SK-N-SH treated with all-trans-retinoic acid at 6 μM for 48 hours (cell line): Measurements from ENCODE around the gene TYK2.
A peak's percentile ranks its signal among the peaks of the same experiment; 100 is the strongest.

Experiments used
- ATAC-seq: fragments of 200-7000 bp; cut with Tn5 transposase; 3 replicates; pipeline ENCODE4 v1.9.1; 2020; ENCODE audit warnings: mild to moderate bottlenecking, moderate library complexity
- ARNTL ChIP-seq: fragments of 450-650 bp; formaldehyde crosslinking; IDR thresholded peaks from 2 replicates; pipeline ENCODE4 v1.5.0; 2020; ENCODE audit warnings: low read depth, mild to moderate bottlenecking, moderate library complexity, borderline replicate concordance
- BACH2 ChIP-seq: fragments of 250-450 bp; sonication (Bioruptor Pico); IDR thresholded peaks from 2 replicates; pipeline ENCODE4 v1.9.0; 2021; ENCODE audit warnings: mild to moderate bottlenecking, borderline replicate concordance
- CREB5 ChIP-seq: fragments of 250-450 bp; sonication (Bioruptor Pico); IDR thresholded peaks from 2 replicates; pipeline ENCODE4 v1.5.1; 2020; ENCODE audit warnings: low read depth, mild to moderate bottlenecking, moderate library complexity
- CSDC2 ChIP-seq: fragments of 250-450 bp; sonication (Bioruptor Pico); IDR thresholded peaks from 2 replicates; pipeline ENCODE4 v1.5.0; 2020; ENCODE audit warnings: mild to moderate bottlenecking, moderate library complexity
- CSRNP3 ChIP-seq: fragments of 250-450 bp; sonication (Bioruptor Pico); IDR thresholded peaks from 2 replicates; pipeline ENCODE4 v1.5.1; 2021; ENCODE audit warnings: mild to moderate bottlenecking, moderate library complexity
- ESRRG ChIP-seq: fragments of 250-450 bp; sonication (Bioruptor Pico); IDR thresholded peaks from 2 replicates; pipeline ENCODE4 v1.6.1; 2021; ENCODE audit warnings: mild to moderate bottlenecking
- GLIS3 ChIP-seq: fragments of 250-450 bp; sonication (Bioruptor Pico); IDR thresholded peaks from 2 replicates; pipeline ENCODE4 v1.5.0; 2020; ENCODE audit warnings: mild to moderate bottlenecking, moderate library complexity
- ISL1 ChIP-seq: fragments of 250-450 bp; sonication (Bioruptor Pico); IDR thresholded peaks from 2 replicates; pipeline ENCODE4 v2.1.2; 2022; ENCODE audit warnings: mild to moderate bottlenecking, moderate library complexity
- OSR1 ChIP-seq: fragments of 250-450 bp; sonication (Bioruptor Pico); IDR thresholded peaks from 2 replicates; pipeline ENCODE4 v1.8.0; 2022; ENCODE audit warnings: moderate library complexity, mild to moderate bottlenecking, inconsistent platforms
- PPARA ChIP-seq: fragments of 250-450 bp; sonication (Bioruptor Pico); IDR thresholded peaks from 2 replicates; pipeline ENCODE4 v1.5.0; 2020; ENCODE audit warnings: mild to moderate bottlenecking, borderline replicate concordance
- RARB ChIP-seq: fragments of 250-450 bp; sonication (Bioruptor Pico); IDR thresholded peaks from 2 replicates; pipeline ENCODE4 v1.8.0; 2021; ENCODE audit warnings: mild to moderate bottlenecking, moderate library complexity
- SNAI2 ChIP-seq: fragments of 250-450 bp; sonication (Bioruptor Pico); IDR thresholded peaks from 2 replicates; pipeline ENCODE4 v1.5.0; 2020; ENCODE audit warnings: mild to moderate bottlenecking, moderate library complexity
- TCF4 ChIP-seq: fragments of 250-450 bp; sonication (Bioruptor Pico); IDR thresholded peaks from 2 replicates; pipeline ENCODE4 v1.8.0; 2021; ENCODE audit warnings: mild to moderate bottlenecking, moderate library complexity, borderline replicate concordance
- TOX ChIP-seq: fragments of 250-450 bp; sonication (Bioruptor Pico); IDR thresholded peaks from 2 replicates; pipeline ENCODE4 v1.8.0; 2021; ENCODE audit warnings: mild to moderate bottlenecking, moderate library complexity, borderline replicate concordance
- TSHZ2 ChIP-seq: fragments of 250-450 bp; sonication (Bioruptor Pico); IDR thresholded peaks from 2 replicates; pipeline ENCODE4 v1.5.0; 2020; ENCODE audit warnings: mild to moderate bottlenecking, moderate library complexity
- ZC3H10 ChIP-seq: fragments of 250-450 bp; sonication (Bioruptor Pico); IDR thresholded peaks from 2 replicates; pipeline ENCODE4 v1.5.1; 2021; ENCODE audit warnings: mild to moderate bottlenecking, moderate library complexity
- ZFP30 ChIP-seq: fragments of 450-650 bp; formaldehyde crosslinking; IDR thresholded peaks from 2 replicates; pipeline ENCODE4 v1.5.0; 2022; ENCODE audit warnings: mild to moderate bottlenecking, moderate library complexity
- ZNF565 ChIP-seq: fragments of 450-650 bp; formaldehyde crosslinking; conservative IDR thresholded peaks from 2 replicates; pipeline ENCODE4 v1.5.0; 2020; ENCODE audit warnings: low read depth, mild to moderate bottlenecking, moderate library complexity
- ZNF70 ChIP-seq: fragments of 450-650 bp; formaldehyde crosslinking; IDR thresholded peaks from 2 replicates; pipeline ENCODE4 v1.5.0; 2020; ENCODE audit warnings: mild to moderate bottlenecking, moderate library complexity
- ZNF8 ChIP-seq: fragments of 450-650 bp; formaldehyde crosslinking; IDR thresholded peaks from 2 replicates; pipeline ENCODE4 v1.5.0; 2020; ENCODE audit warnings: mild to moderate bottlenecking, moderate library complexity
- TF ChIP-seq, protein P1 (sequence below): fragments of 250-450 bp; sonication (Bioruptor Pico); IDR thresholded peaks from 2 replicates; pipeline ENCODE4 v1.8.0; 2020; ENCODE audit warnings: mild to moderate bottlenecking, moderate library complexity, borderline replicate concordance
- TF ChIP-seq, protein P2 (sequence below): fragments of 250-450 bp; sonication (Bioruptor Pico); IDR thresholded peaks from 2 replicates; pipeline ENCODE4 v1.8.0; 2021; ENCODE audit warnings: low read depth, mild to moderate bottlenecking, moderate library complexity, borderline replicate concordance

TYK2 gene

DNA sequence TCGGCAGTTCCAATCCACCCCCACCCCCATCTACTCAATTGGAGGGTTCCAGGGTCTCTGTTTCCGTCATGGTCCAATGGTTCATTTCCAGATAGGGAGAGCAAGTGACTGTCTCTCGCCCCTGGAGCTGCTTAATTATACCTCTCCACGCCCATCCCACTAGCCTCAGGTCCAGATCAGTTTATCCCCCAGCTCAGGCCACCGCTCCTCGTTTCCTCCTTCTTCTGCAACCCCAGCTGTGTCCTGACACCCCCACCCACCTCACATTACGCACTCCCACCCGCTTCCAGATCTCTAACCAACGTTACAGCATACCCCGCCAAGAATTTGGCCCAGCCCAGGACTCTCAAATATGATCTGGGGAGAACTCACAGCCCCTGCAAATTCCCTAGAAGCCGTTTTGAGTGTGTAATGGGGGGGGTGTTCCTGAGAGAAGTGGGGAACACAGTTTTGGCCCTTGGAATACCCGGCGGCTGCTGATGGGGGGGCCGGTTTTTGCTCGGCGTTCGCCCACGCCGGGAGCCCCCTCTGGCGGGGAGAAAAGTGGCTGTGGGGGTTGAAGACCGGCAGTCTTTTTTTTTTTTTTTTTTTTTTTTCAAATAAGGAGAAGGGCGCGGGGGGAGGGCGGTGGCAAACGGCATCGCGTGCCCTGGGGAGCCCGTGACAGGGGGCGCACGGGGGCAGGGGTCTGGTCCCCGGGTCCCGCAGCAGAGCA lies 38.3 kb upstream of the TYK2 start:
- ATAC-seq: no peak

GRCh38 chr19:10418235-10418484 lies 37.8 kb upstream of the TYK2 start:
- TF ChIP-seq, protein P1, sequence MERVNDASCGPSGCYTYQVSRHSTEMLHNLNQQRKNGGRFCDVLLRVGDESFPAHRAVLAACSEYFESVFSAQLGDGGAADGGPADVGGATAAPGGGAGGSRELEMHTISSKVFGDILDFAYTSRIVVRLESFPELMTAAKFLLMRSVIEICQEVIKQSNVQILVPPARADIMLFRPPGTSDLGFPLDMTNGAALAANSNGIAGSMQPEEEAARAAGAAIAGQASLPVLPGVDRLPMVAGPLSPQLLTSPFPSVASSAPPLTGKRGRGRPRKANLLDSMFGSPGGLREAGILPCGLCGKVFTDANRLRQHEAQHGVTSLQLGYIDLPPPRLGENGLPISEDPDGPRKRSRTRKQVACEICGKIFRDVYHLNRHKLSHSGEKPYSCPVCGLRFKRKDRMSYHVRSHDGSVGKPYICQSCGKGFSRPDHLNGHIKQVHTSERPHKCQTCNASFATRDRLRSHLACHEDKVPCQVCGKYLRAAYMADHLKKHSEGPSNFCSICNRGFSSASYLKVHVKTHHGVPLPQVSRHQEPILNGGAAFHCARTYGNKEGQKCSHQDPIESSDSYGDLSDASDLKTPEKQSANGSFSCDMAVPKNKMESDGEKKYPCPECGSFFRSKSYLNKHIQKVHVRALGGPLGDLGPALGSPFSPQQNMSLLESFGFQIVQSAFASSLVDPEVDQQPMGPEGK (CRISPR knock-in tag): no peak
- ATAC-seq: no peak; the same call in 2 of the 3 replicates

More for the DNA sequence above, 38.3 kb upstream of the TYK2 start:
- no peak for TF ChIP-seq TOX

- TF ChIP-seq CSDC2 (no peak), TOX (no peak), ZNF70 (CRISPR knock-in tag) (no peak), OSR1 (CRISPR knock-in tag) (no peak)
- TF ChIP-seq, all 23 proteins: peak for 0
- peak; percentile 7; the same call in 2 of the 3 replicates for ATAC-seq
These were observed 37.3 kb upstream of the TYK2 start for GRCh38 chr19:10417541-10418234.

DNA sequence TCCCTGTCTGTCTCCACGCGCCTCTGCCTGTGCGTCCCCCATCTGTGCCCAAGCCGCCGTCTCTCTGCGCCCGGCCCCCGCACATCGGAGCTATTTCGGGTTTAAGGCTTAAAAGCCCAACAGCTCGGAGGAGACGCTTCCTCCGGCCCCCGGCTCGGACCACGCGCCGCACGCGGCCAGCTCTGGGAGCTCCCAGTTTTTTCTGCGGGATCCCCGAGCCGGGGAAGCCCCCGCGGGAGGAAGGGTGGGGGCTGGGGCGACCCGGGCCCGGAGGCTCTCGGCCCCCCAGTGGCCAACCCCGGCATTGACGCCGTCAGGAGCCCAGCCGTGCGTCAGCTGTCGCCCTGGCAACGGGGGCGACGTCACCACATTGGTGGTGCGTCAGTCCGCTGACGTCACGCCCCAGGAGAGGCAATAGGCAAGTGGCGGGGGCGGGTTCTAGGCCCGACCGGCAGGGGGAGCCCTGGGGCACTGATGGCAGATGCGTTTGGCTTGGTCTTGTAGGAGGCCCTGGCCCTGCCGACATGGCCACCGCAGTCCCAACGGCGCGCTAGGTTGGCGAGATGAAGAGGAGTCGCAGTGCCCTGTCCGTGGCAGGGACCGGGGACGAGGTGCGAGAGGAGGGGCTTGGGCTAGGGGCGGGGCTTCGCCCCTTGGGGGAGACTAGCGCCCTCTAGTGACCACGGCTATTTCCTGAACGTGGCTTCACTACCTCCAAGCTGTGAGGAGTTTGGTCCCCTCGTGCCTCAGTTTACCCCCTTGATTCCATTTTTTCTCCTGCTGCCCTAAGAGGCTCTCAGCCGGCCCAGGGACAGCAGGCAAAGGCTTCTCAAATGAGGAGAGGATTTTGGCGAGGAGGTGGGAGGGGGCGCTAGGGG lies 36.2 kb upstream of the TYK2 start:
- ATAC-seq: peak; percentile 68
- peak; percentile 79; the same call in 1 of the 2 replicates for TF ChIP-seq BACH2
- TF ChIP-seq TCF4 (CRISPR knock-in tag): 0 out of 2 replicates have a peak, but pooled peaks have one; percentile 15
- TF ChIP-seq GLIS3 (CRISPR knock-in tag): no peak
- peak; percentile 80 for TF ChIP-seq ARNTL (CRISPR knock-in tag)
- 0 out of 2 replicates have a peak, but pooled peaks have one; percentile 42 for TF ChIP-seq CSRNP3 (CRISPR knock-in tag)
- TF ChIP-seq ZC3H10 (CRISPR knock-in tag): no peak; the same call in 1 of the 2 replicates
- peak; percentile 99 for TF ChIP-seq SNAI2 (CRISPR knock-in tag)
- peak; percentile 65; the same call in 1 of the 2 replicates for TF ChIP-seq ZNF8
- peak; percentile 98 for TF ChIP-seq TSHZ2 (CRISPR knock-in tag)
- no peak; the same call in 1 of the 2 replicates for TF ChIP-seq ISL1 (CRISPR knock-in tag)
- no peak for TF ChIP-seq CREB5 (CRISPR knock-in tag)
- TF ChIP-seq TOX: peak; percentile 37; the same call in 1 of the 2 replicates
- TF ChIP-seq OSR1 (CRISPR knock-in tag): peak; percentile 94; the same call in 1 of the 2 replicates
- peak; percentile 99 for TF ChIP-seq CSDC2
- peak; percentile 85; the same call in 1 of the 2 replicates for TF ChIP-seq ESRRG
- TF ChIP-seq ZNF565 (CRISPR knock-in tag): peak; percentile 95; the same call in 1 of the 2 replicates
- TF ChIP-seq ZFP30: peak; percentile 77
- peak; percentile 80; the same call in 1 of the 2 replicates for TF ChIP-seq PPARA (CRISPR knock-in tag)
- TF ChIP-seq ZNF70 (CRISPR knock-in tag): peak; percentile 77
- TF ChIP-seq RARB (CRISPR knock-in tag): no peak
- TF ChIP-seq, protein P1 (CRISPR knock-in tag): no peak; the same call in 1 of the 2 replicates
- TF ChIP-seq, protein P2, sequence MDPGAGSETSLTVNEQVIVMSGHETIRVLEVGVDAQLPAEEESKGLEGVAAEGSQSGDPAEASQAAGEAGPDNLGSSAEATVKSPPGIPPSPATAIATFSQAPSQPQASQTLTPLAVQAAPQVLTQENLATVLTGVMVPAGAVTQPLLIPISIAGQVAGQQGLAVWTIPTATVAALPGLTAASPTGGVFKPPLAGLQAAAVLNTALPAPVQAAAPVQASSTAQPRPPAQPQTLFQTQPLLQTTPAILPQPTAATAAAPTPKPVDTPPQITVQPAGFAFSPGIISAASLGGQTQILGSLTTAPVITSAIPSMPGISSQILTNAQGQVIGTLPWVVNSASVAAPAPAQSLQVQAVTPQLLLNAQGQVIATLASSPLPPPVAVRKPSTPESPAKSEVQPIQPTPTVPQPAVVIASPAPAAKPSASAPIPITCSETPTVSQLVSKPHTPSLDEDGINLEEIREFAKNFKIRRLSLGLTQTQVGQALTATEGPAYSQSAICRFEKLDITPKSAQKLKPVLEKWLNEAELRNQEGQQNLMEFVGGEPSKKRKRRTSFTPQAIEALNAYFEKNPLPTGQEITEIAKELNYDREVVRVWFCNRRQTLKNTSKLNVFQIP: peak; percentile 73; the same call in 1 of the 2 replicates
